ENCODE data around the gene TBX4. TPM values are rescaled to one million over a fixed set of nuclear protein-coding genes. Genes with fewer than 3 reads are reported as not detected.

The TBX4 gene
- total and polyA plus RNA-seq, 2 of the 13 experiments (the other 11 are each of a cell fraction or from before 2014, with no cell fraction given): 0.11 to 1.1 TPM

DNA sequence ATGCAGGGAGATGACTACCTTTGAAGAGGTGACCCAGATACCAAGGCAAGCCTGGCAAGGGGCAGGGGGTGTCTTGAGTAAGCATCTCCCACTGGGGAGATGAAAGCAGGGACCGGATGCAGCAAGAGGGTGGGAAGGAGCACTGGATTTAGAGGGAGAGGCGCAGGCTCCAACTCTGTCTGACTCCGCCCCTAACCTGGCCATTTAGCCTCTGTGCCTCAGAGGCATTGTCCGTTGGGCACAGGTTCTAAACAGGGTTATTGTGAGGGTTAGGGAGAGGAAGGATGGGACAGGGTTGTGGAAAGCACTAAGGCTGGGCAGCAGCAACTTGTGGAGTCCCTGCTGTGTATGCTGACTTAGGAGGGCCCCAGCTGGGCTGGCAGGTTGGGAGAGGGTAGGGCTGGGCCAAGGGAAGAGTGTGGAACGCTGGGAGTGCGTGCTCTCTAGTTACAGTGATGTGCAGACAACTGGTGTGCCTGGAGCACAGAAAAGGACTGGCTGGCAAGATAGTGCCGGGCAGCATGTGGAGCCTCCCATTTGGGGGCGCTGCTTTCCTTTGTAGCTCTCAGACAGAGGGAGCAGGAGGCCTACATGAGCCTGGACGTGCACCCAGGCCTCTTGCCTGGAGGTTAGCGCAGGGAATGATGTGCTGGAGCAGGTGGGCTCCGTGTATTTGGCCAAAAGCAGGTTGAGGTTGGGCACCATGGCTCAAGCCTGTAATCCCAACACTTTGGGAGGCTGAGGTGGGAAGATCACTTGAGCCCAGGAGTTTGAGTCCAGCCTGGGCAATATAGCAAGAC is 26.3 kb upstream of the TBX4 start (continued):
- TF ChIP-seq SNAPC4 (CRISPR knock-in tag; IDR thresholded peaks at IDR 0.05) (no peak; the same call in 1 of the 2 replicates), TEAD2 (CRISPR knock-in tag; IDR thresholded peaks at IDR 0.05) (no peak), FOSL2 (CRISPR knock-in tag; IDR thresholded peaks at IDR 0.05) (peak; percentile 64), SMAD3 (CRISPR knock-in tag; IDR thresholded peaks at IDR 0.05) (no peak), NR3C1 (CRISPR knock-in tag; IDR thresholded peaks at IDR 0.05) (no peak), HES4 (CRISPR knock-in tag; IDR thresholded peaks at IDR 0.05; ENCODE audit: borderline replicate concordance) (no peak), ZNF503 (CRISPR knock-in tag; IDR thresholded peaks at IDR 0.05) (no peak), CREM (IDR thresholded peaks at IDR 0.05) (no peak), CREM (CRISPR knock-in tag; IDR thresholded peaks at IDR 0.05) (no peak), SOX6 (IDR thresholded peaks at IDR 0.05) (no peak), SOX6 (CRISPR knock-in tag; IDR thresholded peaks at IDR 0.05) (peak; percentile 15), SP1 (IDR thresholded peaks at IDR 0.05) (no peak), SP1 (CRISPR knock-in tag; IDR thresholded peaks at IDR 0.05) (no peak), ZSCAN9 (CRISPR knock-in tag; IDR thresholded peaks at IDR 0.05; ENCODE audit: borderline replicate concordance) (peak; percentile 66; the same call in 1 of the 2 replicates), GZF1 (CRISPR knock-in tag; IDR thresholded peaks at IDR 0.05) (no peak), HDAC6 (IDR thresholded peaks at IDR 0.05; ENCODE audit: low read depth, low read length) (no peak), ZFP82 (CRISPR knock-in tag; IDR thresholded peaks at IDR 0.05; ENCODE audit: borderline replicate concordance) (no peak), ZNF569 (CRISPR knock-in tag; IDR thresholded peaks at IDR 0.05; ENCODE audit: borderline replicate concordance) (no peak), MLLT10 (CRISPR knock-in tag; IDR thresholded peaks at IDR 0.05) (no peak), ZNF724P (CRISPR knock-in tag; IDR thresholded peaks at IDR 0.05; ENCODE audit: borderline replicate concordance) (no peak), ZNF333 (CRISPR knock-in tag; IDR thresholded peaks at IDR 0.05; ENCODE audit: borderline replicate concordance) (no peak), CREB3 (CRISPR knock-in tag; IDR thresholded peaks at IDR 0.05) (no peak)
- TF ChIP-seq, protein P1, sequence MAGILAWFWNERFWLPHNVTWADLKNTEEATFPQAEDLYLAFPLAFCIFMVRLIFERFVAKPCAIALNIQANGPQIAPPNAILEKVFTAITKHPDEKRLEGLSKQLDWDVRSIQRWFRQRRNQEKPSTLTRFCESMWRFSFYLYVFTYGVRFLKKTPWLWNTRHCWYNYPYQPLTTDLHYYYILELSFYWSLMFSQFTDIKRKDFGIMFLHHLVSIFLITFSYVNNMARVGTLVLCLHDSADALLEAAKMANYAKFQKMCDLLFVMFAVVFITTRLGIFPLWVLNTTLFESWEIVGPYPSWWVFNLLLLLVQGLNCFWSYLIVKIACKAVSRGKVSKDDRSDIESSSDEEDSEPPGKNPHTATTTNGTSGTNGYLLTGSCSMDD (CRISPR knock-in tag; IDR thresholded peaks at IDR 0.05): no peak

All from HepG2 (cell line).